GM12878 (cell line): Measurements from ENCODE around the gene PRR35. TPM values are rescaled to one million over a fixed set of nuclear protein-coding genes. Genes with fewer than 3 reads are reported as not detected.

ENCODE experiments used
- ATF3 ChIP-seq: IDR thresholded peaks from 2 replicates; pipeline ENCODE4 v1.6.1; 2011; ENCODE audit warnings: low read depth, mild to moderate bottlenecking, low read length, moderate library complexity, borderline replicate concordance; ENCODE audit errors: extremely low read depth
- CBFB ChIP-seq: IDR thresholded peaks from 2 replicates; pipeline ENCODE4 v1.6.1; 2016; ENCODE audit warnings: antibody characterized with exemption, low read depth
- CUX1 ChIP-seq: IDR thresholded peaks from 2 replicates; pipeline ENCODE4 v1.6.1; 2012; ENCODE audit warnings: improper control_type of control experiment, low read depth, low read length; ENCODE audit not compliant: insufficient replicate concordance
- HDAC6 ChIP-seq: fragments of 200-600 bp; sonication (generic); IDR thresholded peaks from one replicate; pipeline ENCODE4 v1.8.0; 2017; ENCODE audit warnings: antibody characterized with exemption; ENCODE audit not compliant: unreplicated experiment
- MEF2B ChIP-seq: fragments of 450-650 bp; IDR thresholded peaks from 2 replicates; pipeline ENCODE4 v1.6.1; 2018; ENCODE audit warnings: mild to moderate bottlenecking, moderate library complexity; ENCODE audit not compliant: partially characterized antibody, poor library complexity, severe bottlenecking
- RB1 ChIP-seq: fragments of 450-650 bp; formaldehyde crosslinking; IDR thresholded peaks from 2 replicates; pipeline ENCODE4 v1.6.1; 2017; ENCODE audit warnings: mild to moderate bottlenecking, borderline replicate concordance
- RUNX3 ChIP-seq: IDR thresholded peaks from 2 replicates; pipeline ENCODE4 v1.6.1; 2012; ENCODE audit warnings: low read length, inconsistent platforms
- polyA plus RNA-seq, 11 experiments: library from polyadenylated mRNA; depleted of rRNA in 4 of 11; unstranded in 6 of 11; stranded (reverse) in 5 of 11; fragments of >200 nt; fragmentation: Nextera tagmentation in 4 of 11; fragmentation: Illumina TruSeq in 1 of 11; extraction: Ambion mirVana in 4 of 11; extraction: Trizol in 1 of 11; gene quantifications; 1 replicate in 1 of 11; 2 replicates in 10 of 11; pipeline versions ENCODE4 v1.2.1 to v1.2.3, GENCODE V29; 2011 to 2016; ENCODE audit warnings: inconsistent platforms in 2 of 11, missing spikeins in 2 of 11, low read depth in 1 of 11
- total RNA-seq, 4 experiments: library from RNA; depleted of rRNA in 3 of 4; stranded (reverse); fragments of >200 nt in 3 of 4; fragmentation: Illumina TruSeq in 1 of 4; extraction: Trizol in 1 of 4; gene quantifications; 2 replicates each; pipeline versions ENCODE4 v1.2.1 to v1.2.3, GENCODE V29; 2013 to 2021

The PRR35 gene
- total and polyA plus RNA-seq, 10 of the 15 experiments (the other 5 are each of a cell fraction or from before 2014, with no cell fraction given), result not detected

DNA sequence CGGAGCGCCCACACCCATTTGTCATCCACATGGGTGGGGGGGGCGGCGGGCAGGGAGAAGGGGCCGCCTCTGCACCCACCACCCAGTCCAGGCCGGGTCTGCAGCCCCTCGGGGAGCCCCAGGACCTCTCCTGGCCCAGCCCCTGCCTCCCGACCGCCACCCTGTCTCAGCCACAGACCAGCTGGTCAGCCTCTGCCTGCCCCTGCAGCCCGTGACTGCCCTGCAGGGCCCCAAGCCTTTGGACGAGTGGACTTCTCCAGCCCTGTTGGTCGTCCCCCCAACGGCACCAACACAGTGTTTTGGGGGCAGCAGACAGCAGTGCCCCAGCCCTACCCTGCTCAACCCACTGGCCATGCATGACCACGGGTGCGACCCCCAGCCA, 1.2 kb downstream of the PRR35 start (continued):
- TF ChIP-seq CUX1 (no peak), ATF3 (no peak), HDAC6 (no peak), MEF2B (no peak), CBFB (no peak), RUNX3 (no peak), RB1 (no peak)
